ENCODE results near the gene NMUR2.

The NMUR2 gene

GRCh38 chr5:152405145-152405544, at the start of gene NMUR2:
TSS of gene NMUR2 (minus strand) at chr5:152405279. CDS start at chr5:152405113, 166 bp downstream.
- no peak for DNase-seq

- DNase-seq, result no peak
Observed at GRCh38 chr5:152443935-152444334, 38.9 kb upstream of the NMUR2 start.

- no peak for DNase-seq
Observed at GRCh38 chr5:152439791-152440190, 34.7 kb upstream of the NMUR2 start.

- DNase-seq, result no peak
Observed at GRCh38 chr5:152437866-152438265, 32.8 kb upstream of the NMUR2 start.

- no peak for DNase-seq
Observed at GRCh38 chr5:152427721-152428120, 22.6 kb upstream of the NMUR2 start.

- no peak for DNase-seq
Observed at GRCh38 chr5:152425083-152425482, 20.0 kb upstream of the NMUR2 start.

- no peak for DNase-seq
Observed at GRCh38 chr5:152424501-152424900, 19.4 kb upstream of the NMUR2 start.

GRCh38 chr5:152422081-152422480, 17.0 kb upstream of the NMUR2 start:
- DNase-seq, result no peak

GRCh38 chr5:152412129-152412528, 7.0 kb upstream of the NMUR2 start:
- no peak for DNase-seq

- no peak for DNase-seq
Observed at GRCh38 chr5:152406082-152406481, 1.0 kb upstream of the NMUR2 start.

GRCh38 chr5:152404494-152404893, 585 bp downstream of the NMUR2 start:
- DNase-seq, result no peak

GRCh38 chr5:152403046-152403445, 2.0 kb downstream of the NMUR2 start:
- no peak for DNase-seq

GRCh38 chr5:152400846-152401245, 4.2 kb downstream of the NMUR2 start:
- no peak for DNase-seq

- DNase-seq, result no peak
Observed at GRCh38 chr5:152397581-152397980, 7.5 kb downstream of the NMUR2 start.

- no peak for DNase-seq
Observed at GRCh38 chr5:152393441-152393840, 11.6 kb downstream of the NMUR2 start.

GRCh38 chr5:152389208-152389849, 15.8 kb downstream of the NMUR2 start:
- no peak for DNase-seq

GRCh38 chr5:152388610-152389009, 16.5 kb downstream of the NMUR2 start:
- DNase-seq, result no peak

- no peak for DNase-seq
Observed at GRCh38 chr5:152380415-152381123, 24.5 kb downstream of the NMUR2 start.

GRCh38 chr5:152379331-152379730, 25.7 kb downstream of the NMUR2 start:
- peak; percentile 2 for DNase-seq

GRCh38 chr5:152378730-152379129, 26.3 kb downstream of the NMUR2 start:
- DNase-seq, result no peak

- no peak for DNase-seq
Observed at GRCh38 chr5:152376886-152377285, 28.2 kb downstream of the NMUR2 start.

GRCh38 chr5:152374711-152375275, 30.3 kb downstream of the NMUR2 start:
- no peak for DNase-seq

GRCh38 chr5:152372875-152373274, 32.2 kb downstream of the NMUR2 start:
- DNase-seq, result no peak

- no peak for DNase-seq
Observed at GRCh38 chr5:152369298-152369697, 35.8 kb downstream of the NMUR2 start.
